GM19351 (cell line): Measurements from ENCODE around the gene CD86.

Experiments used
- ATAC-seq: cut with Tn5 transposase; IDR thresholded peaks from one replicate; pipeline ENCODE4 v1.9.1; 2021; ENCODE audit warnings: mild to moderate bottlenecking, moderate library complexity; ENCODE audit not compliant: unreplicated experiment

Gene CD86

GRCh38 chr3:122088531-122088930 is 33.4 kb downstream of the CD86 start:
- ATAC-seq, result no peak

DNA sequence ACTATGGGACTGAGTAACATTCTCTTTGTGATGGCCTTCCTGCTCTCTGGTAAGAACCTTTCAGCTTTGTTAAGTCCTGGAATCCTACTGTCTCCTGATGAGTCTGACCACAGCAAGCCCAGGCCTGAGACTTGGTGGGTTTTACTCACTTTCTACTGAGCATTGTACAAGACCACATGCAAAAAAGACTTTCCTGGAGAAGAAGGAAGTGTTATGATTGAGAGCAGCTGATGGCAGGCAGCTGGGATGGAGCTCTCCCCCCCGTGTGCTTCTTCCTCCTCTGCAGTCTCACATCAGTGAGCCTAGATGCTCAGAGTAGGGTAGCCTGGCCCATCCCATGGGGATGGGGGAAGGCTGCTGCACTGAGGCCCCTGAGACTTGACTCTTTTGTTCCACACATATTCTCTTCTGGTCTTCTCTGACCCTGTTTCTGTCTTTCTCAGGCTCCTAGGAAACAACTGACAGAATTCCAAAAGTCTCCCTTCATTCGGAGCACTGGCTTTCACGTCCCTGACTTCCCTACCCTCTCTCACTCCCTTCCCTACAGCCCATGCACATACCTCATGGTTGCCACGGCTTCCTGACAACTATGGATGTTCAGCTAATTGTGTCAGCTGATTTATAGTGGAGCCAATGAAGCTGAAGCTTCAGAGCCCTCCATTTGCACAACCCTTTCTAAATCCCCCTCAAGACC is 36.6 kb downstream of the CD86 start:
- no peak for ATAC-seq

DNA sequence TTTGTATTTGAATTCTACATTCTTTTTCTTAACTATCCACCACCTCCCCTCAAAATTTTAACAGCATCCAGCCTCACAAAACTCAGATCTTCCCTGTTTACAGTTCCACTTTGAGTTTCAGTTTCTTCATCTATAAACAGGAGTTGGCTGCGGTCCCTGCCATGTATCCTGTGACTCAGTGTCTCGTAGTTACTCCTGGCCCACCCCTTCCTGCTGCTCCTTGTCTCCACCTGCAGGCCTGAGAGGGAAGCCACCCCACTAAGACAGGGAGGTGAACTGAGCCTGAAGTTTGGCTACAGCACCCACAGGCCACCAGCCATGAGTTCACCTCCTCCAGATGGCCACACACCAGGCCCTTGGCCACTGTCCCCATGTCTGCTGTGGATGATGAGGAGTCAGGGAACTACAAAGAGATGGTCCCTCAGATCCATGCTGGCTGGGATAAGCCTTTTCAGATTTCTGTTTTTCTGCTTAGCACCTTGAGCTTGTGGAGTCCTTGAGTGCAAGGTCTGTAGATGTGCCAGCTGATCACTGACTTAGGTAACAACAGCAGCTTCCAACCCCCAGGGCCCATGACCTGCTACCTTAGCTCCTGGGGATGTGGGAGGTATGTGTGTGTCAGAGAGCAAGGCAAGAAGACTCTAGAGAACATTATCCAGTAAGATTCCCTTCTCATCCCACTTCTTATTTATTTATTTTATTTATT is 37.5 kb downstream of the CD86 start:
- peak; percentile 53 for ATAC-seq

- ATAC-seq, result peak; percentile 56
Measured at GRCh38 chr3:122094125-122094524, 39.0 kb downstream of the CD86 start.

DNA sequence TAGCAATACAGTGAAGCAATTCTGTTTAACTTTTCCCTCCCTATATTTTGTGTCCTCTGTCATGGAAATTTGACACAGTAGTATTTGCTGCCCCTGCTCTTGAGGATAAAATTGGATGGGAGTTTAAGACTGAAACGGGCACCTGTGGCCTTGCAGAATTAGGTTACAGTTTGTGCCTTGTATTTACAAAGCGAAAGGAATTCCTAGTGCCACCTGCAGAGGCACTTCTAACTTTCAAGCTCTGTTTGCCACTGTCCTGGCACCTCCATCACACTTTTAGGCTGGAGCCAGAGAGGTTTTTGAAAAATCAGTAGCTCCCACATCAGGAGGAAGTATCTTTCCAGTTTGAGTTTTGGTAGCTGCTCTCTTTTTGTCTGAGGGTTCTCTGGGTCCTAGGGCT is 39.5 kb downstream of the CD86 start:
- ATAC-seq, result no peak

GRCh38 chr3:122097141-122097540 is 42.0 kb downstream of the CD86 start:
- ATAC-seq, result no peak

DNA sequence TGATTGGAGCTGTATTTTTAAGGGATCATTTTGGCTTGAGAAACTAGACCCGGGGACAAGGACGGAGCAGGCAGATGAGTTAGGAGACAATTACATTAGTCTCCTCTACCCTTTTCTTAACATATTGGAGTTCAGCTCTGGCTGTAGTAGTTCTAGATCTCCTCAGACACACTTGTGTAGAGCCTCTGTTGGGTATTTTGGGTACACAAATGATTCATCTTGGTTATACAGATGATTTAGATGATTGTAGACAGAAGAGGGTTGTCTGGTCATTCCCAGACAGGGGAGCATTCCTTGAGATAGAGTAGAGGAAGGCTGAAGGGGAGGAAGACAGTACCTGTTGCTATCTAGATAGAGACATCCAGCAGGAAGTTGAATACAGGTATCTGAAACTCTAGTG is 43.4 kb downstream of the CD86 start:
- no peak for ATAC-seq

DNA sequence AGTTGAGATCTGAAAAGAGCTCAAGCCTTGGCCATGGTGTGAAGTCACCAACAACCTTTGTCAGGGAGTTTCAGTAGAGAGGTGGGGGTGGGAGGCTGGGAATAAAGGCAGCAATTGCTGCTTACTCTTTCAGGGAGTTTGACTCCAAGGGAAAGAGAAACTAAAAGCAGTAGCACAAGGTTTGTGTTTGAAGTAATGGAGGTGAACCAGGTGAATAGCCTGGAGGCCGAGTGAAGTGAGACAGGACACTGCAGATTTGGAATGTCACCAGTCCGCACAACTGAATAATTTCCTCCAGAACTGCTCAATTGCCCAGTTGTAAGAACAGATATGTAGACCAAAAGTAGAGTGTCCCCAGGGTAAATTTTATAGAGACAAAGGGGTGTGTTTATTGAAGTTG is 44.1 kb downstream of the CD86 start:
- no peak for ATAC-seq

GRCh38 chr3:122100083-122100482 is 44.9 kb downstream of the CD86 start:
- no peak for ATAC-seq

- peak; percentile 55 for ATAC-seq
Measured at GRCh38 chr3:122100591-122101463, 45.7 kb downstream of the CD86 start.

DNA sequence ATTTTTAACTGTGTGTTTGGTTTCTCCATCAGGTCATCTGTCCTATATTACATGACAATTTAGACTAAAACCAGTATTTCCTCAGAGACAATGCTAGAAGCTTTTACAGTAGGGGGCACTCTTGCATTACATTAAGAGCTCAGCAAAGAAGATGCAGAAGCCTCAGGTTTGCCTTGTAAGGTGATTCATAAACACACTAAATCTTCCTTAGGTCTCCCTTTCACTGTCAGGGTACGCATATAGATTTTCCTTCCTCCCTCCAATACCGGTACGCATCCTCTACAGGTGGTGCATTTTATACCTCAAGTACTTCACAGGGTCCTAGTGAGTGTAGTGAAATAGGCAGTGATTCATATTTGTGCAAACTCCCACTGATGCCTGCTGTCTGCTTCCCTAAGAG is 46.5 kb downstream of the CD86 start:
- peak; percentile 50 for ATAC-seq

GRCh38 chr3:122102191-122102935 is 47.2 kb downstream of the CD86 start:
- peak; percentile 36 for ATAC-seq

DNA sequence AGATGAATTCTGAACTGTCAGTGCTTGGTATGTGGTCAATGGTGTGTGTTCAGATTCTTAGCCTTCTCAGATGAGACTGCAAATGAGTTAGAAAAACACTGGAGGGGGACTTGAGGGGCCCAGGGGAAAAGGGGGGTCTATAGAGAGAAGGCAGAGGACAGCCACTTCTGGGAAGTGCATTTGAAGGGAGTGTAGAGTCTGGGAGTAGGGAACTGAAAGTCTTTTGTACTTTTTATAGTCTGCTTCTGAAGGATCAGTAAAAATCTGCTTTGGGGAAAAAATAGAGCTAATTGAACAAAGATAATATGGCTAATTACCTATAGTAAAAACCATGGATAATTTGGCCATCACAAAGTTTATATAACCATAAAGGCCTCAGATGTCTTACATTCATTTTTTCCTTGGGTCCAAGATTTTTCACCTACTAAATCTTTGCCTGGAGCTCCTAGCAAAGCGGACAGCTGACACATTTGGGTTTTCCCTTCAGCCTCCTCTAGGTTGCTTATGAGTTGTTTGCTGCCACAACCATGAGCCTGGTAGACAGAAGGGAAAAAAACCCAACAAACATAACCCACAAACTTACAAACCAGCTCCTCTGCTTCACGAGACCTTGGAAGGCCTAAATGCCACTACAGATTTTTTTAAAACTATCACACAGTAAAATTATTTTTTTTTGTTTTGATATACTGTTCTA is 48.8 kb downstream of the CD86 start:
- ATAC-seq, result no peak

GRCh38 chr3:122104515-122105194 is 49.5 kb downstream of the CD86 start:
- ATAC-seq, result no peak

- ATAC-seq, result no peak
Measured at GRCh38 chr3:122105626-122106025, 50.5 kb downstream of the CD86 start.

DNA sequence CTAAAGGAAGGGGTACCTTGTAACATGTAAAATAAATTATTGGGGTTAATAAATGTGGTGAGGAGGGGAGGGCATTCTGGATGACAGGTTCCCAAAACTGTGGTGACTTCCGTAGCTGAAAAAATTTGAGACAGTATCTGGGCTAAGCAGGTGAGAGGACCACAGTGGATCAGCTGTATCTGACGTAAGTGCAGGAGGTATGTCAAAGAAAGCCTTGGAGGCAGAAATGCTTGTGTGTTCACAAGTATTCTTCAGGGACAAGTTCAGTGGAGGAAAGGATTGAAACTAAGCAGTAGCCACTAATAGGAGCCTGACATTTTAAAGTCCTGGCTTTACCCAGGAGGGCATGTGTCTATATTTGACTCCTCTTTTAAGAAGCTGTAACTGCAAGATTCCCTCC is 52.0 kb downstream of the CD86 start:
- no peak for ATAC-seq

DNA sequence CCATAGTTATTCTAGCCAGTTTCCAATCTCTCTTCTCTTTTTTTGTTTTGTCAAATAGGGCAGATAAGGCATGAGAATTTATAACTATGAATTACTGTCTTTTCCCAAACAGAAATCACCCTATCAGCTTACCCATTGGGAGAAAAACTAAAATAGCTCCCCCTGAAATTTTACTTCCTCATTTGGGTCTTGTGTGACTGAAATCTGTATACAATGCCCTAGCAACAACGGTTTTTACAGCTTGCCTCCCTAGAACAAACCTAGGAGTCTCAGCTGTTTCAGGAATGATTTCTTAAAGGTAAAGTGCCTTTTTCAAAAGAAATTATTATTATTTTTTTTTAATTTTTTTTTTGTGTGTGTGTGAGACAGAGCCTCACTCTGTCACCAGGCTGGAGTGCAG is 56.8 kb downstream of the CD86 start:
- ATAC-seq, result no peak

- no peak for ATAC-seq
Measured at GRCh38 chr3:122112754-122113153, 57.6 kb downstream of the CD86 start.

DNA sequence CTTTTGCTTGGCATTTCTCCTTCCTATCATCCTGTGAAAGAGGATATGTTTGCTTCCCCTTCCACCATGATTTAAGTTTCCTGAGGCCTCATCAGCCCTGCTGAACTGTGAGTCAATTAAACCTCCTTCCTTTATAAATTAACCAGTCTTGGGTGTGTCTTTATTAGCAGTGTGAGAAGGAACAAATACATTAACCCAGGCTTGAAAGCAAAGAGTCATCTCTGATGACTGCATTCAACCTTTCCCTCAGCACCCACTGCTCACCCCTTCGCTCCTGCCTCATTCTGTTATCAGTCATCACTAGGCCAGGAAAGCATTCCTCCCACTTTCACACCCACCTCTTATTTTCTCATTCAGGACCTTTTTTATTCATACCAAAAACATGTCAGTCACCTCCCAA is 68.7 kb downstream of the CD86 start:
- no peak for ATAC-seq
